GM23338 (cell line): ENCODE data around the gene ZNF19. TPM values are rescaled to one million over a fixed set of nuclear protein-coding genes. Genes with fewer than 3 reads are reported as not detected.

Source experiments
- ATAC-seq: fragments of 200-7000 bp; cut with Tn5 transposase; 3 replicates; pipeline ENCODE4 v1.9.1; 2020
- DNase-seq: peaks from one replicate; pipeline ENCODE4 v3.0.0-alpha.2; 2015; ENCODE audit warnings: low spot score
- H2AFZ ChIP-seq: fragments of 200-600 bp; sonication (generic); 2 replicates; pipeline ENCODE4 v1.8.0; 2016; ENCODE audit warnings: antibody characterized with exemption, mild to moderate bottlenecking, moderate library complexity
- H3F3A ChIP-seq: fragments of 200-600 bp; sonication (generic); replicated peaks from 2 replicates; pipeline ENCODE4 v1.8.0; 2017; ENCODE audit warnings: antibody characterized with exemption, mixed run types, low read depth
- H3K27ac ChIP-seq: fragments of 200-600 bp; sonication (generic); 2 replicates; pipeline ENCODE4 v1.6.1; 2016; ENCODE audit warnings: low read depth
- H3K27me3 ChIP-seq: fragments of 200-600 bp; sonication (generic); 2 replicates; pipeline ENCODE4 v1.8.0; 2016; ENCODE audit warnings: mild to moderate bottlenecking, mixed run types, moderate library complexity; ENCODE audit not compliant: insufficient read depth
- H3K36me3 ChIP-seq: fragments of 200-600 bp; sonication (generic); 2 replicates; pipeline ENCODE4 v1.8.0; 2016; ENCODE audit warnings: mild to moderate bottlenecking; ENCODE audit not compliant: insufficient read depth
- H3K4me1 ChIP-seq: fragments of 200-600 bp; sonication (generic); 2 replicates; pipeline ENCODE4 v1.8.0; 2016; ENCODE audit warnings: mild to moderate bottlenecking, moderate library complexity; ENCODE audit not compliant: insufficient read depth
- H3K4me2 ChIP-seq: fragments of 200-600 bp; sonication (generic); 2 replicates; pipeline ENCODE4 v1.7.1; 2017; ENCODE audit warnings: mixed run types
- H3K4me3 ChIP-seq: fragments of 200-600 bp; sonication (generic); 2 replicates; pipeline ENCODE4 v1.6.1; 2016; ENCODE audit warnings: mixed run types
- H3K79me2 ChIP-seq: fragments of 200-600 bp; sonication (generic); replicated peaks from 2 replicates; pipeline ENCODE4 v1.8.0; 2017; ENCODE audit warnings: mild to moderate bottlenecking; ENCODE audit not compliant: insufficient read depth
- H3K9me2 ChIP-seq: fragments of 200-600 bp; sonication (generic); 2 replicates; pipeline ENCODE4 v1.8.0; 2017; ENCODE audit not compliant: insufficient read depth
- H4K20me1 ChIP-seq: fragments of 200-600 bp; sonication (generic); replicated peaks from 2 replicates; pipeline ENCODE4 v1.8.0; 2017; ENCODE audit warnings: mild to moderate bottlenecking; ENCODE audit not compliant: insufficient read depth
- H3K27ac Mint-ChIP-seq: 2 replicates; pipeline ENCODE4 v1.8.0; 2020; ENCODE audit warnings: inconsistent platforms, mild to moderate bottlenecking, moderate library complexity, mixed read lengths
- H3K27me3 Mint-ChIP-seq: 3 replicates; pipeline ENCODE4 v1.8.0; 2022; ENCODE audit warnings: low read depth, mild to moderate bottlenecking, moderate library complexity, mixed read lengths, inconsistent platforms; ENCODE audit not compliant: insufficient read depth, poor library complexity
- H3K36me3 Mint-ChIP-seq: 3 replicates; pipeline ENCODE4 v1.8.0; 2021; ENCODE audit warnings: low read depth, mild to moderate bottlenecking, inconsistent platforms, moderate library complexity, mixed read lengths
- H3K4me1 Mint-ChIP-seq: 3 replicates; pipeline ENCODE4 v1.8.0; 2020; ENCODE audit warnings: mild to moderate bottlenecking, inconsistent platforms, mixed read lengths
- H3K4me3 Mint-ChIP-seq: 3 replicates; pipeline ENCODE4 v1.8.0; 2021; ENCODE audit warnings: moderate library complexity, mild to moderate bottlenecking, inconsistent platforms, mixed read lengths
- H3K9me3 Mint-ChIP-seq: 3 replicates; pipeline ENCODE4 v1.8.0; 2020; ENCODE audit warnings: moderate library complexity, mild to moderate bottlenecking, inconsistent platforms, mixed read lengths
- CTCF ChIP-seq, 2 experiments: fragments of 200-600 bp in 1 of 2; sonication (generic) in 1 of 2; conservative IDR thresholded peaks; 2 replicates each; pipeline versions ENCODE4 v1.5.1 to v1.6.1; 2016 to 2017; ENCODE audit warnings: antibody characterized with exemption in 2 of 2, low read depth in 2 of 2, mild to moderate bottlenecking in 2 of 2, moderate library complexity in 1 of 2
- ETS1 ChIP-seq: IDR thresholded peaks from 2 replicates; pipeline ENCODE4 v1.6.1; 2016; ENCODE audit warnings: antibody characterized with exemption
- POLR2AphosphoS5 ChIP-seq: IDR thresholded peaks from 2 replicates; pipeline ENCODE4 v1.6.1; 2016; ENCODE audit warnings: antibody characterized with exemption, low read depth
- STAT1 ChIP-seq: IDR thresholded peaks from one replicate; pipeline ENCODE4 v1.6.1; 2016; ENCODE audit warnings: antibody characterized with exemption; ENCODE audit not compliant: unreplicated experiment
- ZNF114 ChIP-seq: fragments of 250-450 bp; sonication (Bioruptor Pico); IDR thresholded peaks from 2 replicates; pipeline ENCODE4 v1.5.0; 2020; ENCODE audit warnings: mild to moderate bottlenecking, moderate library complexity
- polyA plus RNA-seq: library from polyadenylated mRNA; unstranded; fragments of >200 nt; fragmentation: Nextera tagmentation; extraction: Ambion mirVana; gene quantifications from 2 replicates; pipeline ENCODE4 v1.2.1, GENCODE V29; 2016
- total RNA-seq: library from RNA; depleted of rRNA; stranded (reverse); fragments of >200 nt; shearing (Covaris generic); gene quantifications from 2 replicates; pipeline ENCODE4 v1.2.3, GENCODE V29; 2014

Gene ZNF19
- total and polyA plus RNA-seq, 2 experiments from 2014 or later, result 1.0 to 4.8 TPM

DNA sequence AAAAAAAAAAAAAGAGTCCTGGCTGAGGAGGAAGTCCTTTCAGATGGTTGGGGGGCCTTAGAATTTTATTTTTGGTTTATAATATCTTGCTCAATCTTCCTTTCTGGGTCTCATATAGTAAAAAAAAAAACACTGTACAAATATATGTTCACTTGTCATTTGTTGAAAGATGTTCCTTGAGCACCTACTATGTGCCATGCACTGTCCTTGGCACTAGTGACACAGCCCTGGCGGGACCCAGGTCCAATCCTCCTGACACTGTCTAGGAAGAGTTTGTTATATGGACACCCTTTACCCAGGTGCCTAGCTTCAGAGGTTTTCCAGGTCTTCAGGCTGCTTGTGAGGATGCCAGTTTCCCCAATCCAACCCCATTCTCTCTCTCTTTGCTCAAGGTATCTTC is 39.1 kb upstream of the ZNF19 start:
- Histone ChIP-seq H3K4me2 (no peak overlapping the region), H3K27me3 (no peaks in the 10 kb centered on the region), H3K9me2 (no peaks in the 10 kb centered on the region), H2AFZ (no peak overlapping the region), H4K20me1 (no peaks in the 10 kb centered on the region), H3K27ac (no peak overlapping the region), H3K4me3 (no peak overlapping the region), H3F3A (no peaks in the 10 kb centered on the region), H3K36me3 (no peaks in the 10 kb centered on the region), H3K4me1 (peaks cover 27% of the 10 kb centered on the region), H3K79me2 (peaks cover 19% of the 10 kb centered on the region; the same call in 1 of the 2 replicates)
- no peaks in the 10 kb centered on the region for H3K9me3 Mint-ChIP-seq
- peaks cover 27% of the 10 kb centered on the region for H3K4me1 Mint-ChIP-seq
- H3K4me3 Mint-ChIP-seq, result no peak overlapping the region
- peaks cover 3% of the 10 kb centered on the region for H3K27me3 Mint-ChIP-seq
- no peak for ATAC-seq
- no peak overlapping the region for H3K27ac Mint-ChIP-seq
- TF ChIP-seq STAT1 (no peak), ZNF114 (CRISPR knock-in tag) (no peak)
- H3K36me3 Mint-ChIP-seq, result no peaks in the 10 kb centered on the region
- DNase-seq, result no peak

- Histone ChIP-seq H3K9me2 (no peaks in the 10 kb centered on the region), H3K4me1 (peaks cover 27% of the 10 kb centered on the region), H3K27me3 (no peaks in the 10 kb centered on the region), H3F3A (no peaks in the 10 kb centered on the region), H3K4me2 (peak within 1 kb of the TSS; percentile 75), H3K4me3 (peak within 1 kb of the TSS; percentile 48), H2AFZ (peak within 1 kb of the TSS; percentile 82; the same call in 1 of the 2 replicates), H3K36me3 (no peaks in the 10 kb centered on the region), H4K20me1 (no peaks in the 10 kb centered on the region), H3K27ac (peak within 1 kb of the TSS; percentile 95), H3K79me2 (peaks cover 19% of the 10 kb centered on the region; the same call in 1 of the 2 replicates)
- H3K36me3 Mint-ChIP-seq, result no peaks in the 10 kb centered on the region
- no peaks in the 10 kb centered on the region for H3K9me3 Mint-ChIP-seq
- H3K27ac Mint-ChIP-seq, result peak within 1 kb of the TSS; percentile 99
- peaks cover 27% of the 10 kb centered on the region for H3K4me1 Mint-ChIP-seq
- ATAC-seq (peak; percentile 95), DNase-seq (peak; percentile 93)
- H3K27me3 Mint-ChIP-seq, result peaks cover 8% of the 10 kb centered on the region
- peak within 1 kb of the TSS; percentile 77 for H3K4me3 Mint-ChIP-seq
- TF ChIP-seq ETS1, result 0 out of 2 replicates have a peak, but pooled peaks have one; percentile 27
- no peak for TF ChIP-seq CTCF (conservative IDR thresholded peaks at IDR 0.05; ENCODE audit: low read depth in 2 of 2)
- TF ChIP-seq POLR2AphosphoS5, result peak; percentile 65
Measured at GRCh38 chr16:71526111-71526631, 37.0 kb upstream of the ZNF19 start, which contains the start of gene CHST4. Gene CHST4, plus strand, starts transcription at chr16:71526426. Its CDS starts 10,252 bp downstream, at chr16:71536678.
